Spinal cord (tissue), 10 donors: ENCODE measurements around the gene NKD1. TPM values are rescaled to one million over a fixed set of nuclear protein-coding genes. Genes with fewer than 3 reads are reported as not detected.
"Not testable (repeated sequence)": the region's sequence is repeated elsewhere in the genome, so short reads cannot be mapped to it uniquely, and the experiment has no call there.

Experiments
- DNase-seq, 6 donors: peaks; one replicate each; pipeline versions ENCODE4 v3.0.0 to v3.0.0-alpha.2; 2013 to 2015; ENCODE audit warnings: low spot score in 6 of 6, low read depth in 4 of 6
- H3K27ac ChIP-seq: one replicate; pipeline ENCODE4 v1.5.1; 2013; ENCODE audit warnings: low read depth, low read length, control low read depth
- H3K27me3 ChIP-seq: one replicate; pipeline ENCODE4 v1.6.1; 2013; ENCODE audit warnings: low read length; ENCODE audit not compliant: control insufficient read depth, insufficient read depth
- H3K36me3 ChIP-seq: one replicate; pipeline ENCODE4 v1.6.1; 2013; ENCODE audit warnings: low read length; ENCODE audit not compliant: control insufficient read depth, insufficient read depth
- H3K4me1 ChIP-seq: one replicate; pipeline ENCODE4 v1.6.1; 2013; ENCODE audit warnings: low read length; ENCODE audit not compliant: control insufficient read depth, insufficient read depth
- H3K4me3 ChIP-seq: one replicate; pipeline ENCODE4 v1.5.1; 2013; ENCODE audit warnings: low read depth, low read length, control low read depth
- H3K9me3 ChIP-seq: one replicate; pipeline ENCODE4 v1.6.1; 2013; ENCODE audit warnings: low read length; ENCODE audit not compliant: control insufficient read depth, insufficient read depth
- WGBS: methylation state at CpG from one replicate; pipeline ENCODE4 v1.1.5; 2013; ENCODE audit warnings: missing lambda C conversion rate; ENCODE audit not compliant: insufficient coverage; 5-methylcytosine and 5-hydroxymethylcytosine counted together
- polyA plus RNA-seq, 2 donors: library from polyadenylated mRNA; unstranded; fragments of 120-200 nt; gene quantifications; one replicate each; pipeline ENCODE4 v1.2.1, GENCODE V29; 2013; ENCODE audit not compliant: insufficient read length in 2 of 2
- total RNA-seq, 2 donors: library from RNA; depleted of rRNA in 1 of 2; stranded (reverse); fragments of 120-200 nt in 1 of 2; fragments of >200 nt in 1 of 2; gene quantifications; one replicate each; pipeline versions ENCODE4 v1.2.3 to v1.2.4, GENCODE V29; 2013 to 2014
- donor health status: healthy.

Gene NKD1
- total and polyA plus RNA-seq, 4 donors, result 6.7 to 33.8 (median 25.7) TPM

DNA sequence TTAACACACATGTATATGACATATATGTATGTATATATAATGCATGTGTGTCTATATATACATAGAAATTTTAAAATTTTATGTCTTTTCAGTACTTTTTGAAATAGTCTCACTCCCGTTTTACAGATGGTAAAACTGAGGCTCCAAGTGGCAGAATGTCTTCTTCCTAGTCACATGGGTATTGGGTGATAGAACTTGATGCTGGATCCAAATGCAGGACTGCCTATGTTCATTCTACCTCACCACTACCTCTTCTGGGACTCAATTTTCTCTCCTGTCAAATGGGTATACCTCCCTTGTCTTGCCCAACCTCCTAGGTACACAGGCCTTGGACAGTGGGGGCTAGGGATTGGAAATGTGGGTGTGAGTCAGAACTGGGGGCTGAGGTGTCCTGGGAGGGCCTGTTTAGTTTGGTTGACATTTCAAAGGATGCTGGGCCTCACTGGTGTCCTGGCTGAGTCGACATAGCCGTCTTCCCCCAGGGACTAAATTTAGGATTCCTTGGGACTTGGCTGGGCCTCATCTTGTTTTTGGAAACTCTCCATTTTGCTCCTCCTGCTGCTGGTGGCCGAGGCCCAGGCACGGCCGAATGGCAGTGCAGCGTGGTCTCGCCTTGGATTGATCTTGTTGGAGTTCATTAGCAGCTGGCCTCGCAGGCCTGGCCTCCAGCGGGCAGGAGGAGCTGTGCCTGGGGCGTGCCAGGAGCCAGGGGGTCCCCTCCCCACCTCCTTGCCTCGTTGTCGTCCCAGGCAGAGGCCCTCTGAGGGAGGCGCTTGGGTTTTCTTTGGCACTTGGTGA, 25.9 kb downstream of the NKD1 start:
- Histone ChIP-seq H3K4me3 (no peak overlapping the region), H3K4me1 (peaks cover 40% of the 10 kb centered on the region), H3K27ac (peak overlapping the region; percentile 70), H3K36me3 (peaks cover 17% of the 10 kb centered on the region), H3K9me3 (no peaks in the 10 kb centered on the region), H3K27me3 (no peaks in the 10 kb centered on the region)
- peak in 3 of 6 donors; percentile 53 to 84 (median 67) for DNase-seq
- WGBS, result 37% methylated on average over 11 of the region's 14 CpGs

DNA sequence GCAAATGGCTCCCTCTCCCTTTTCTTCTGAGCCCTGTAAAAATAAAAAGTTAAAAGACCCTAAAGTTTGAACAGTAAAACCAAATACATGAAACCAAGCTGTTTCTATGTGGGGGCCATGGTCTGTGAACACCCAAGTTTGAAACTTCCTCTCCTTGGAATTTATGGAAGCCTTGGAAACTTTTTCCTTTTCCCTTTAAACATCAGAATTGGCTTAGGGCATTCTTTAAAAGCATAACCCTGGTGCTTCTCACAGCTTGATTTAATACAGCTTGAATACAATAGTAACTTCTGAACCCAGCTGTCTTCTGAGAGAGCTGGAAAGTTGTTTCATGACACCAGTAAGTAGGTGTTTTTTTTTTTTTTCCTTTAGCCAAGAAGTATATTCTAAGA, 26.5 kb downstream of the NKD1 start:
- H3K4me3 ChIP-seq, result no peak overlapping the region
- H3K36me3 ChIP-seq, result peaks cover 20% of the 10 kb centered on the region
- no peaks in the 10 kb centered on the region for H3K27me3 ChIP-seq
- no peaks in the 10 kb centered on the region for H3K9me3 ChIP-seq
- peak overlapping the region; percentile 70 for H3K27ac ChIP-seq
- H3K4me1 ChIP-seq, result peaks cover 39% of the 10 kb centered on the region
- DNase-seq, result no peak

DNA sequence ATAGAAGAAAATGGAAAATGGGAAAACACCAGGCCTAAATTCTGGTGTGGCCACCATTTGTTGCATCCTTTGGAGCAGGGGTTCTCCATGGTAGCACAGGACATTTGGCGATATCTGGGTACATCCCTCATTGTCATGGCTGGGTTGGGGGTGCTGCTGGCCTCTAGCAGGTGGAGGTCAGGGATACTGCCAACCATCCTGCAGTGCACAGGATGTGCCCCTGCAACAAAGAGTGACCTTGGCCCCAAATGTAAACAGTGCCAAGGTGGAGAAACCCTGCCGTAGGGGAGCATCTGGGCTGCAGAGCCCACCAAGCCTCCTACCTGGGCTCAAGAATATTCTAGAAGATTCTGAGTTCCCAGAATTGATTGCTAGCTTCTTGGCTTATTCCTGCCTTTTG, 27.5 kb downstream of the NKD1 start:
- Histone ChIP-seq H3K9me3 (no peaks in the 10 kb centered on the region), H3K27me3 (no peaks in the 10 kb centered on the region), H3K4me1 (peaks cover 46% of the 10 kb centered on the region), H3K27ac (no peak overlapping the region), H3K36me3 (peaks cover 21% of the 10 kb centered on the region), H3K4me3 (no peak overlapping the region)
- WGBS, result 94% methylated on average over 2 of the region's 2 CpGs
- no peak for DNase-seq

DNA sequence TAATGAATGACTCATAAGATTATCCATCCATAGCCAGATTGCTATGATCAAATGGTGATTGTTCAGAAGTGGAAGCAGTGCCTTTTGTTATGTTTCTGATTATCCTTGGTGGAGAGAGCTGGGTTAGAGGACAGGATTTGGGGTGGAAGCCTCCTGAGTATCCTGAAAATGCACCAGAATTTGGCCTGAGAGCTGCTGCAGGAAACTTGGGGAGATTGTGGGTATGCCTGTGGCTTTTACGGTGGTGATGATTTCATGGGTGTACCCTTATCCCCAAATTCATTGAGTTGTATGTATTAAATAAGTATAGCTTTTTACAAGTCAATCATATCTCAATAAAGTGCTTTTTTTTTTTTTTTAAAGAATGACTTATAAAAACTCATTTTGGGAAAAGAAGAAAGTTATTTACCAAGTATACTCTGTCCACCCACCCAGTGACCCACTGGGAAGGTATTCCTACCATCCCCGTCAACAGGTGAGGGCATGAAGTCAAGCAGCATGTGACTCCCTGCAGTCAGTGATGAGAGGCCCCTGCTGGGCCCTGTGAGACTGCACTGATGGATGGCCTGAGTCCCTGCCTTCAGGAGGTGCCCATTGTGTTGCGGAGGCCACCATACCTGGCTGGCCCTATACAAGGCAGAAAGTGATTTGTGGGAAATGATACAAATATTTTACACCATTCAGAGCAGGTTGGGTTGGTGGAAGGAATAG, 28.4 kb downstream of the NKD1 start:
- H3K36me3 ChIP-seq, result peaks cover 14% of the 10 kb centered on the region
- no peaks in the 10 kb centered on the region for H3K27me3 ChIP-seq
- DNase-seq, result no peak
- no peaks in the 10 kb centered on the region for H3K9me3 ChIP-seq
- WGBS, result 100% methylated on average over 2 of the region's 3 CpGs
- H3K4me3 ChIP-seq, result no peak overlapping the region
- H3K4me1 ChIP-seq, result peaks cover 47% of the 10 kb centered on the region
- H3K27ac ChIP-seq, result no peak overlapping the region

DNA sequence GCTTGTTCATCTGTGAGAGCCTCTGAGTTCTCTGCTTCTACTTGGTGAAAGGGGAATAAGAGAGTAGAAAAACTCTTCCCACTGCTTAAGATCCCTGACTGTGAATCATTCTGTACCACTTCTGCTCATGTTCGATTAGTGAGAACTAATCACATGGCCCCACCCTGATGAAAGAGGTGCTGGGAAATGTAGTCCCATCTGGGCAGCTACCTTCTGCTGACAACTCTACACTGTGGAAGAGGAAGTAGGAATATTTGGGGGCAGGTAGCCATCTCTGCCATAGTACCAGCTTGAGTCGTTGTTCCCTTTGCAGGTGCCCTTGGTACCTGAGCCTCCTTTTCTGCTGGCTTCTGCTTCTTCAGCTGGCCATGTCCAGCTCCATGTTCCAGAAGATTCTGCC, 29.9 kb downstream of the NKD1 start:
- Histone ChIP-seq H3K4me3 (no peak overlapping the region), H3K27me3 (no peaks in the 10 kb centered on the region), H3K27ac (no peak overlapping the region), H3K36me3 (peaks cover 11% of the 10 kb centered on the region), H3K9me3 (no peaks in the 10 kb centered on the region), H3K4me1 (peaks cover 52% of the 10 kb centered on the region)
- 100% methylated on average over 1 of the region's 2 CpGs for WGBS
- no peak for DNase-seq

DNA sequence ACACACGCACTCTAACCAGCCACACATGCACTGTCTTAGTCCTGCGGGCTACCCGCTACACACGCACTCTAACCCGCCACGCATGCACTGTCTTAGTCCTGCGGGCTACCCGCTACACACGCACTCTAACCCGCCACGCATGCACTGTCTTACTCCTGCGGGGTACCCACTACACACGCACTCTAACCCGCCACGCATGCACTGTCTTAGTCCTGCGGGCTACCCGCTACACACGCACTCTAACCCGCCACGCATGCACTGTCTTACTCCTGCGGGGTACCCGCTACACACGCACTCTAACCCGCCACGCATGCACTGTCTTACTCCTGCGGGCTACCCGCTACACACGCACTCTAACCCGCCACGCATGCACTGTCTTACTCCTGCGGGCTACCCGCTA, 31.2 kb downstream of the NKD1 start:
- H3K4me3 ChIP-seq, DNase-seq, H3K27ac ChIP-seq, H3K27me3 ChIP-seq, H3K9me3 ChIP-seq: not testable (repeated sequence)
- Histone ChIP-seq H3K36me3 (peaks cover 11% of the 10 kb centered on the region), H3K4me1 (peaks cover 42% of the 10 kb centered on the region)
- 95% methylated on average over 11 of the region's 32 CpGs for WGBS

DNA sequence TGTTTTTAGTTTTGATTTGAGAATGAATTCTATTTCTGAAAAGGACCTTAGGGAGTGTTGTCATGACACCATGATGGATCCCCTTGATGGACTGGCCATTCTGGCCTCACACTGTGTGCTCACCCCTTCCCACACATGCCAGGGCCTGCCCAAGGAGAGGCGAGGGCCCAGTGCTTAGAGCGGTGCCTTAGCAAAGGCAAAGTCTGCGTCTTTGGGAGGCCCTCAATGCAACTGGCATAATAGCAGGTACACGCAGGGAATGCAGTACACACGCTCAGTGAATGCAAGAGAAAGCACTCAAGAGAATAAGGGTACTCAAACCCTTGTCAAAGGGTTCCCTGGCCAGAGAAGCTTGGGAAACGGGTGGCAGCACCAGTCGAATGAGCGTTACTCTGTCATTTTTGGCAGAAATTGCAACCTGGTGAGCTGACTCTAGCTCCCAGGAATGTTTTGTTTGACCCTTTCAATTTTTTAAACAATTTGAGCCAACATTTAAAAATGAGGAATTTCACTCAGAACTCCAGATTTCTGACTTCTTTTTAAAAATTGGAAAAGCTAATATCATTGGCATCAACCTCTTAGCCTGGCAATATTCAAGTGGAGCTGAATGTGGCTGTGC, 32.1 kb downstream of the NKD1 start:
- Histone ChIP-seq H3K27me3 (no peaks in the 10 kb centered on the region), H3K27ac (no peak overlapping the region)
- WGBS, result 73% methylated on average over 8 of the region's 8 CpGs

DNA sequence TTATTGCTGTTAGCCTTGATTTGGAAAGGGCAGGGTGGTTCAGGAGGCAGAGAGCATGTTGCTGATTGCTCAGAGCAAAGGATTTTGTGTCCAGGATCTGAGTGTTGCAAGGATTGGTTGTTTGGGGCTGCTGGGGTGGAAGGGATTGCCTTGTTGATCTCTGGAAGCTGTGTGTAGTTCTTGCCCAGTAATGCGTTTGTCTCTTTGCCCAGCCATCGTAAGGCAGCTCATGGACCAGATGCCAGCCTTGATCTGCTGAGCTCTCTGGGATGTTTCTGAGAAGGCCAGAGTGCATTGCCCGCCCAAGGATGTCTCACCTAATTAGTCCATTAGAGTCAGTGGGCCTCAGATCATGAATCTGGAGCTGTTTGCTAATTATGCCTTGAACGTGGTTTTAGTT, 33.6 kb downstream of the NKD1 start:
- H3K4me3 ChIP-seq, result no peak overlapping the region
- peak in 2 of 6 donors; percentile 31 to 70 for DNase-seq
- no peak overlapping the region for H3K27ac ChIP-seq
- H3K27me3 ChIP-seq, result no peaks in the 10 kb centered on the region
- 32% methylated on average over 3 of the region's 4 CpGs for WGBS
- H3K36me3 ChIP-seq, result peaks cover 15% of the 10 kb centered on the region
- peaks cover 39% of the 10 kb centered on the region for H3K4me1 ChIP-seq
- no peaks in the 10 kb centered on the region for H3K9me3 ChIP-seq

More for the DNA sequence above, 32.1 kb downstream of the NKD1 start:
- no peaks in the 10 kb centered on the region for H3K9me3 ChIP-seq
- DNase-seq, result no peak
- peaks cover 42% of the 10 kb centered on the region for H3K4me1 ChIP-seq
- peaks cover 13% of the 10 kb centered on the region for H3K36me3 ChIP-seq
- H3K4me3 ChIP-seq, result no peak overlapping the region

DNA sequence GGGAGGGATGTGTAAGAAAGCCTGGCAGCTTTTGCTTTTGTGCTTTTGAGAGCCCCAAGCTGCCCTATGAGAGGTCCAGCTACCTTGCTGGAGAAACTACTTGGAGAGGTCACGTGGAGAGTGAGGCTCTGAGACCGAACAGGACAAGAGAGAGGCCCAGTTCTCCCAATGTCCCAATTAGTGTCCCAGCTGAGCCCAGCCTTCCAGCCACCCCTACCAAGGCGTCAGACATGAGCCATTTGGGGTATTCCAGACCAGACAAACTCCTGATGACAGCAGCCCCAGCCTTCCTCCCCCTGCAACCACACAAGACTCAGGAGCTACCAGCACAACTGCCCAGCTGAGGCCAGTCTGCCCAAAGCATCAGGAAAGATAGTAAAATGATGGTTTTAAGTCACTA, 35.0 kb downstream of the NKD1 start:
- Histone ChIP-seq H3K4me1 (peaks cover 39% of the 10 kb centered on the region), H3K36me3 (peaks cover 15% of the 10 kb centered on the region), H3K4me3 (no peak overlapping the region), H3K27ac (no peak overlapping the region), H3K9me3 (no peaks in the 10 kb centered on the region), H3K27me3 (no peaks in the 10 kb centered on the region)
- 93% methylated on average over 3 of the region's 3 CpGs for WGBS
- no peak for DNase-seq
